Type B pancreatic cell (in vitro differentiated cells): ENCODE measurements around the gene TMEM150A. TPM values are rescaled to one million over a fixed set of nuclear protein-coding genes. Genes with fewer than 3 reads are reported as not detected.

Experiments
- DNase-seq: peaks from one replicate; pipeline ENCODE4 v3.0.0; 2021; ENCODE audit warnings: mixed read lengths; ENCODE audit not compliant: unreplicated experiment; ENCODE audit errors: extremely low spot score
- H3K27ac Mint-ChIP-seq: 2 replicates; pipeline ENCODE4 v1.8.0; 2021; ENCODE audit warnings: mild to moderate bottlenecking, mixed read lengths
- H3K27me3 Mint-ChIP-seq: 2 replicates; pipeline ENCODE4 v1.8.0; 2021; ENCODE audit warnings: mixed read lengths
- H3K36me3 Mint-ChIP-seq: 2 replicates; pipeline ENCODE4 v1.8.0; 2021; ENCODE audit warnings: mixed read lengths
- H3K4me1 Mint-ChIP-seq: one replicate; pipeline ENCODE4 v1.8.0; 2021; ENCODE audit warnings: mixed read lengths; ENCODE audit not compliant: unreplicated experiment
- H3K4me3 Mint-ChIP-seq: 2 replicates; pipeline ENCODE4 v1.8.0; 2021; ENCODE audit warnings: mild to moderate bottlenecking, mixed read lengths
- H3K9me3 Mint-ChIP-seq: 2 replicates; pipeline ENCODE4 v1.8.0; 2021; ENCODE audit warnings: mixed read lengths
- CTCF ChIP-seq: fragments of 200-600 bp; sonication (generic); conservative IDR thresholded peaks from 2 replicates; pipeline ENCODE4 v1.5.0; 2021; ENCODE audit warnings: antibody characterized with exemption, mild to moderate bottlenecking
- total RNA-seq: library from RNA; stranded (reverse); gene quantifications from 2 replicates; pipeline ENCODE4 v1.2.1, GENCODE V29; 2021; ENCODE audit warnings: low replicate concordance

The TMEM150A gene
- total RNA-seq, 1 donor from 2014 or later = 19.8 TPM

- Mint-ChIP-seq H3K9me3 (no peaks in the 10 kb centered on the region), H3K4me3 (no peak overlapping the region), H3K36me3 (no peaks in the 10 kb centered on the region), H3K27me3 (no peaks in the 10 kb centered on the region), H3K4me1 (peaks cover 36% of the 10 kb centered on the region), H3K27ac (no peak overlapping the region)
- TF ChIP-seq CTCF = no peak
- no peak for DNase-seq
Observed at GRCh38 chr2:85588645-85589044, 13.9 kb downstream of the TMEM150A start.

GRCh38 chr2:85588236-85588635 lies 14.3 kb downstream of the TMEM150A start:
- Mint-ChIP-seq H3K27ac (no peak overlapping the region), H3K4me1 (peaks cover 36% of the 10 kb centered on the region), H3K27me3 (no peaks in the 10 kb centered on the region), H3K4me3 (no peak overlapping the region), H3K9me3 (no peaks in the 10 kb centered on the region), H3K36me3 (no peaks in the 10 kb centered on the region)
- no peak for DNase-seq
- TF ChIP-seq CTCF = no peak

- no peaks in the 10 kb centered on the region for H3K27me3 Mint-ChIP-seq
- H3K36me3 Mint-ChIP-seq = no peaks in the 10 kb centered on the region
- H3K4me3 Mint-ChIP-seq = no peak overlapping the region
Observed at GRCh38 chr2:85585781-85586105, 16.8 kb downstream of the TMEM150A start.

GRCh38 chr2:85584857-85585780 lies 17.4 kb downstream of the TMEM150A start:
- no peak for TF ChIP-seq CTCF
- H3K36me3 Mint-ChIP-seq = no peaks in the 10 kb centered on the region
- H3K4me3 Mint-ChIP-seq = peak overlapping the region; percentile 47
- H3K4me1 Mint-ChIP-seq = peaks cover 29% of the 10 kb centered on the region
- H3K9me3 Mint-ChIP-seq = no peaks in the 10 kb centered on the region
- H3K27ac Mint-ChIP-seq = peak overlapping the region; percentile 64
- no peaks in the 10 kb centered on the region for H3K27me3 Mint-ChIP-seq
- no peak for DNase-seq

More at GRCh38 chr2:85585781-85586105, 16.8 kb downstream of the TMEM150A start:
- peaks cover 35% of the 10 kb centered on the region for H3K4me1 Mint-ChIP-seq
- DNase-seq = no peak
- no peak for TF ChIP-seq CTCF
- peak overlapping the region; percentile 64 for H3K27ac Mint-ChIP-seq
- H3K9me3 Mint-ChIP-seq = no peaks in the 10 kb centered on the region

- Mint-ChIP-seq H3K4me3 (peak within 1 kb of the TSS; percentile 47), H3K27ac (peak within 1 kb of the TSS; percentile 64)
- no peak for DNase-seq
Observed at GRCh38 chr2:85584354-85584856, 18.1 kb downstream of the TMEM150A start, which contains the start of gene VAMP5. Gene VAMP5, plus strand, starts transcription at chr2:85584431. Its CDS starts 60 bp downstream, at chr2:85584491.

More at GRCh38 chr2:85584354-85584856, 18.1 kb downstream of the TMEM150A start, which contains the start of gene VAMP5:
- Mint-ChIP-seq H3K4me1 (peaks cover 30% of the 10 kb centered on the region), H3K27me3 (no peaks in the 10 kb centered on the region), H3K9me3 (no peaks in the 10 kb centered on the region), H3K36me3 (no peaks in the 10 kb centered on the region)
- TF ChIP-seq CTCF = no peak
